H1 (cell line): Measurements from ENCODE around the gene ARID4A. TPM values are rescaled to one million over a fixed set of nuclear protein-coding genes. Genes with fewer than 3 reads are reported as not detected.

Experiments
- JUN ChIP-seq: IDR thresholded peaks from 2 replicates; pipeline ENCODE4 v1.6.1; 2011; ENCODE audit warnings: low read depth, mild to moderate bottlenecking, improper control_type of control experiment, low read length
- polyA plus RNA-seq, 7 experiments: library from polyadenylated mRNA; depleted of rRNA in 3 of 7; stranded (reverse) in 5 of 7; unstranded in 2 of 7; fragments of >200 nt in 5 of 7; fragments of 200-250 nt in 2 of 7; gene quantifications; 1 replicate in 5 of 7; 2 replicates in 1 of 7; 4 replicates in 1 of 7; pipeline versions ENCODE4 v1.2.1 to v1.2.3, GENCODE V29; 2011 to 2013; ENCODE audit warnings: missing spikeins in 2 of 7, mixed read lengths in 2 of 7
- total RNA-seq: library from RNA; stranded (reverse); fragmentation: NEBNext Ultra II Directional; extraction: Animal tissue kit (Norgen Biotek cat#: 25700); gene quantifications from 2 replicates; pipeline ENCODE4 v1.2.1, GENCODE V29; 2021

ARID4A gene
- total and polyA plus RNA-seq, 2 of the 8 experiments (the other 6 are each of a cell fraction or from before 2014, with no cell fraction given) = 2.1 to 14.6 TPM

GRCh38 chr14:58292187-58292586 lies 6.2 kb upstream of the ARID4A start (continued):
- TF ChIP-seq JUN = no peak
